ENCODE results near the gene CELF5.

DNA sequence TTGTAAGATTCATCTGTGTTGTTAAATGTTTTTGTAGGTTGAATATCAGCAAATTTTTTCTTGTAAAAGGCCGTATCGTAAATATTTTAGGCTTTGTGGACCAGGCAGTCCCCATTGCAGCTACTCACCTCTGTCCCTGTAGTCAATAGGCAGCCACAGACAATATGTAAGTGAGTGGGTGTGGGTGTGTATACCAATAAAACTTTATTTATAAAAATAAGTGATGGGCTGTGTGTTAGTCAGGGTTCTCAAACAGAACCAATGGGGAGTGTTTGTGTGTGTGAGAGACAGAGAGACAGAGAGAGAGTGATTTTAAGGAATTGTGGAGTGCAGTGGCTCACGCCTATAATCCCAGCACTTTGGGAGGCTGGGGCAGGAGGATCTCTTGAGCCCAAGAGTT is 104.3 kb downstream of the CELF5 start:
- TF ChIP-seq HOXA7 (CRISPR knock-in tag; IDR thresholded peaks at IDR 0.05; ENCODE audit: borderline replicate concordance) (no peak), MYNN (tag by site-specific recombination; IDR thresholded peaks at IDR 0.05; ENCODE audit: borderline replicate concordance) (no peak), ZNF843 (tag by site-specific recombination; IDR thresholded peaks at IDR 0.05) (no peak), BCL11B (tag by site-specific recombination; IDR thresholded peaks at IDR 0.05; ENCODE audit: low read depth) (no peak), ZNF324 (tag by site-specific recombination; IDR thresholded peaks at IDR 0.05) (no peak), ZNF274 (IDR thresholded peaks at IDR 0.05; ENCODE audit: low read length) (no peak), ZNF274 (tag by site-specific recombination; IDR thresholded peaks at IDR 0.05; ENCODE audit: borderline replicate concordance) (no peak), BCL11A (tag by site-specific recombination; IDR thresholded peaks at IDR 0.05; ENCODE audit: low read depth) (no peak), ZNF510 (tag by site-specific recombination; IDR thresholded peaks at IDR 0.05; ENCODE audit: insufficient replicate concordance) (no peak), ZBTB8A (tag by site-specific recombination; IDR thresholded peaks at IDR 0.05) (no peak), ZNF24 (tag by site-specific recombination; IDR thresholded peaks at IDR 0.05) (no peak)
- TF ChIP-seq, protein P1, sequence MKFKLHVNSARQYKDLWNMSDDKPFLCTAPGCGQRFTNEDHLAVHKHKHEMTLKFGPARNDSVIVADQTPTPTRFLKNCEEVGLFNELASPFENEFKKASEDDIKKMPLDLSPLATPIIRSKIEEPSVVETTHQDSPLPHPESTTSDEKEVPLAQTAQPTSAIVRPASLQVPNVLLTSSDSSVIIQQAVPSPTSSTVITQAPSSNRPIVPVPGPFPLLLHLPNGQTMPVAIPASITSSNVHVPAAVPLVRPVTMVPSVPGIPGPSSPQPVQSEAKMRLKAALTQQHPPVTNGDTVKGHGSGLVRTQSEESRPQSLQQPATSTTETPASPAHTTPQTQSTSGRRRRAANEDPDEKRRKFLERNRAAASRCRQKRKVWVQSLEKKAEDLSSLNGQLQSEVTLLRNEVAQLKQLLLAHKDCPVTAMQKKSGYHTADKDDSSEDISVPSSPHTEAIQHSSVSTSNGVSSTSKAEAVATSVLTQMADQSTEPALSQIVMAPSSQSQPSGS (tag by site-specific recombination; IDR thresholded peaks at IDR 0.05; ENCODE audit: low read depth), result no peak
- TF ChIP-seq, protein P2, sequence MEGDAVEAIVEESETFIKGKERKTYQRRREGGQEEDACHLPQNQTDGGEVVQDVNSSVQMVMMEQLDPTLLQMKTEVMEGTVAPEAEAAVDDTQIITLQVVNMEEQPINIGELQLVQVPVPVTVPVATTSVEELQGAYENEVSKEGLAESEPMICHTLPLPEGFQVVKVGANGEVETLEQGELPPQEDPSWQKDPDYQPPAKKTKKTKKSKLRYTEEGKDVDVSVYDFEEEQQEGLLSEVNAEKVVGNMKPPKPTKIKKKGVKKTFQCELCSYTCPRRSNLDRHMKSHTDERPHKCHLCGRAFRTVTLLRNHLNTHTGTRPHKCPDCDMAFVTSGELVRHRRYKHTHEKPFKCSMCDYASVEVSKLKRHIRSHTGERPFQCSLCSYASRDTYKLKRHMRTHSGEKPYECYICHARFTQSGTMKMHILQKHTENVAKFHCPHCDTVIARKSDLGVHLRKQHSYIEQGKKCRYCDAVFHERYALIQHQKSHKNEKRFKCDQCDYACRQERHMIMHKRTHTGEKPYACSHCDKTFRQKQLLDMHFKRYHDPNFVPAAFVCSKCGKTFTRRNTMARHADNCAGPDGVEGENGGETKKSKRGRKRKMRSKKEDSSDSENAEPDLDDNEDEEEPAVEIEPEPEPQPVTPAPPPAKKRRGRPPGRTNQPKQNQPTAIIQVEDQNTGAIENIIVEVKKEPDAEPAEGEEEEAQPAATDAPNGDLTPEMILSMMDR (tag by site-specific recombination; IDR thresholded peaks at IDR 0.05), result no peak
- TF ChIP-seq, protein P3, sequence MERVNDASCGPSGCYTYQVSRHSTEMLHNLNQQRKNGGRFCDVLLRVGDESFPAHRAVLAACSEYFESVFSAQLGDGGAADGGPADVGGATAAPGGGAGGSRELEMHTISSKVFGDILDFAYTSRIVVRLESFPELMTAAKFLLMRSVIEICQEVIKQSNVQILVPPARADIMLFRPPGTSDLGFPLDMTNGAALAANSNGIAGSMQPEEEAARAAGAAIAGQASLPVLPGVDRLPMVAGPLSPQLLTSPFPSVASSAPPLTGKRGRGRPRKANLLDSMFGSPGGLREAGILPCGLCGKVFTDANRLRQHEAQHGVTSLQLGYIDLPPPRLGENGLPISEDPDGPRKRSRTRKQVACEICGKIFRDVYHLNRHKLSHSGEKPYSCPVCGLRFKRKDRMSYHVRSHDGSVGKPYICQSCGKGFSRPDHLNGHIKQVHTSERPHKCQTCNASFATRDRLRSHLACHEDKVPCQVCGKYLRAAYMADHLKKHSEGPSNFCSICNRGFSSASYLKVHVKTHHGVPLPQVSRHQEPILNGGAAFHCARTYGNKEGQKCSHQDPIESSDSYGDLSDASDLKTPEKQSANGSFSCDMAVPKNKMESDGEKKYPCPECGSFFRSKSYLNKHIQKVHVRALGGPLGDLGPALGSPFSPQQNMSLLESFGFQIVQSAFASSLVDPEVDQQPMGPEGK (tag by site-specific recombination; IDR thresholded peaks at IDR 0.05), result no peak
